ENCODE data around the gene ATP1B1. TPM values are rescaled to one million over a fixed set of nuclear protein-coding genes. Genes with fewer than 3 reads are reported as not detected.

The ATP1B1 gene
- total RNA-seq, 1 experiment from 2014 or later: 44.4 TPM

GRCh38 chr1:169086603-169087455 lies 19.7 kb upstream of the ATP1B1 start:
- H2BK5ac ChIP-seq (ENCODE audit: insufficient read length, low read length): no peak overlapping the region
- no peak for TF ChIP-seq CTCF (conservative IDR thresholded peaks at IDR 0.05)
- DNase-seq: no peak
- no peak overlapping the region for H2BK120ac ChIP-seq (ENCODE audit: low read depth, low read length, poor library complexity, severe bottlenecking)
- H3K56ac ChIP-seq (ENCODE audit: insufficient read length, low read depth, low read length): no peak overlapping the region
- H2BK12ac ChIP-seq (ENCODE audit: insufficient read length, low read depth, low read length): no peak overlapping the region
- no peak overlapping the region for H2BK20ac ChIP-seq (ENCODE audit: low read depth, low read length, poor library complexity, severe bottlenecking)
- H3K9me3 ChIP-seq (ENCODE audit: control insufficient read depth, low read depth, low read length): no peaks in the 10 kb centered on the region
- H3K4me1 Mint-ChIP-seq: peaks cover 8 to 12% of the 10 kb centered on the region in 2 experiments
- no peak overlapping the region for H3K18ac ChIP-seq (ENCODE audit: insufficient read length, low read depth, low read length)
- H4K91ac ChIP-seq (ENCODE audit: insufficient read length, low read depth, low read length): no peak overlapping the region
- no peaks in the 10 kb centered on the region for H3K23me2 ChIP-seq (ENCODE audit: insufficient read length, low read depth, low read length, poor library complexity, severe bottlenecking)
- H3K79me2 ChIP-seq (ENCODE audit: insufficient read depth, low read length): no peaks in the 10 kb centered on the region
- H3K14ac ChIP-seq (ENCODE audit: insufficient read depth, low read length): no peak overlapping the region
- no peak overlapping the region for H3K4me2 ChIP-seq (ENCODE audit: insufficient read depth, insufficient read length, low read length)
- no peak overlapping the region for H3K27ac ChIP-seq (ENCODE audit: insufficient read length, low read depth, low read length)
- H3K23ac ChIP-seq (ENCODE audit: insufficient read length, low read depth, low read length): no peak overlapping the region
- no peaks in the 10 kb centered on the region for H3K27me3 ChIP-seq (ENCODE audit: insufficient read depth, low read length)
- no peaks in the 10 kb centered on the region; the same call in 1 of the 2 replicates for H3K27me3 Mint-ChIP-seq (ENCODE audit: low read depth)
- H3K27ac Mint-ChIP-seq: no peak overlapping the region
- no peak overlapping the region for H2AK5ac ChIP-seq (ENCODE audit: insufficient read length, low read length)
- no peaks in the 10 kb centered on the region for H4K20me1 ChIP-seq (ENCODE audit: control insufficient read depth, insufficient read depth, insufficient read length)
- no peak overlapping the region for H3K9ac ChIP-seq (ENCODE audit: extremely low read depth, insufficient read length, low read length)
- no CpG with 5 or more reads among the region's 3 CpGs for WGBS (ENCODE audit: extremely low coverage, insufficient read length, low lambda C conversion rate)
- no peak overlapping the region for H3K4me3 Mint-ChIP-seq
- no peak overlapping the region for H2AFZ ChIP-seq (ENCODE audit: low read length)
- no peaks in the 10 kb centered on the region for H3K9me3 Mint-ChIP-seq
- H2BK15ac ChIP-seq (ENCODE audit: low read depth, low read length): no peak overlapping the region
- H3K36me3 Mint-ChIP-seq (ENCODE audit: insufficient read depth in 1 of 3, low read depth in 3 of 3): no peaks in the 10 kb centered on the region
- H4K5ac ChIP-seq (ENCODE audit: insufficient read length, low read depth, low read length): peak overlapping the region; percentile 77
- no peak overlapping the region for H3K4ac ChIP-seq (ENCODE audit: low read depth, low read length)
- H3K4me1 ChIP-seq (ENCODE audit: insufficient read depth, low read length): no peaks in the 10 kb centered on the region
- H4K8ac ChIP-seq (replicated peaks; ENCODE audit: insufficient read length, low read depth, low read length): no peak overlapping the region
- H3K79me1 ChIP-seq (ENCODE audit: insufficient read depth, low read depth, low read length, poor library complexity, severe bottlenecking): no peaks in the 10 kb centered on the region
- H3T11ph ChIP-seq (ENCODE audit: low read length): no peak overlapping the region

All from H9 (cell line).